ENCODE data around the gene LCN6.

Gene LCN6

DNA sequence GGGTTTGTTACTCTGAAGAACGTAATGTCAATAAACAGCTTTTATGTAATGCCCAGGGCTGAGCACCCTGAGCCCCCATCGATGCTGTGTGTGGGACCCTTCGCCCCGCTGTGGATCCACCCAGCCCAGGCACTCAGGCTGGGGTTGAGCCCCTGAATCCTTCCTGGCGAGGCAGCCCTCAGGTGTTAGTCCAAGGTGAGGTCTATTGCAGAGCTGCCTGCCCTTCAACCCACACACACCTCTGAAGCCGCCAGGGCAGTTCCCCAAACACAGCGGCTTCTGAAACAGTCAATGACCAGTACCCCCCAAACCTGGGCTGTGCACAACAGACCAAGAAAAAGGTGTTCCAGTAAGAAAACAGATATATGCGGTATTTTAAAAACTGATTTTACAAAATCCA lies 24.3 kb downstream of the LCN6 start:
- TF ChIP-seq, protein P1, sequence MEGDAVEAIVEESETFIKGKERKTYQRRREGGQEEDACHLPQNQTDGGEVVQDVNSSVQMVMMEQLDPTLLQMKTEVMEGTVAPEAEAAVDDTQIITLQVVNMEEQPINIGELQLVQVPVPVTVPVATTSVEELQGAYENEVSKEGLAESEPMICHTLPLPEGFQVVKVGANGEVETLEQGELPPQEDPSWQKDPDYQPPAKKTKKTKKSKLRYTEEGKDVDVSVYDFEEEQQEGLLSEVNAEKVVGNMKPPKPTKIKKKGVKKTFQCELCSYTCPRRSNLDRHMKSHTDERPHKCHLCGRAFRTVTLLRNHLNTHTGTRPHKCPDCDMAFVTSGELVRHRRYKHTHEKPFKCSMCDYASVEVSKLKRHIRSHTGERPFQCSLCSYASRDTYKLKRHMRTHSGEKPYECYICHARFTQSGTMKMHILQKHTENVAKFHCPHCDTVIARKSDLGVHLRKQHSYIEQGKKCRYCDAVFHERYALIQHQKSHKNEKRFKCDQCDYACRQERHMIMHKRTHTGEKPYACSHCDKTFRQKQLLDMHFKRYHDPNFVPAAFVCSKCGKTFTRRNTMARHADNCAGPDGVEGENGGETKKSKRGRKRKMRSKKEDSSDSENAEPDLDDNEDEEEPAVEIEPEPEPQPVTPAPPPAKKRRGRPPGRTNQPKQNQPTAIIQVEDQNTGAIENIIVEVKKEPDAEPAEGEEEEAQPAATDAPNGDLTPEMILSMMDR (IDR thresholded peaks at IDR 0.05; ENCODE audit: low read depth, low read length, poor library complexity, severe bottlenecking) = no peak
- no peak for TF ChIP-seq EZH2phosphoT487 (IDR thresholded peaks at IDR 0.05; ENCODE audit: borderline replicate concordance, low read length)
- peaks cover 33% of the 10 kb centered on the region for H3K4me1 ChIP-seq (ENCODE audit: control insufficient read depth, low read length)
- H3K4me2 ChIP-seq (ENCODE audit: low read length) = no peak overlapping the region
- H3K36me3 ChIP-seq (ENCODE audit: control insufficient read depth, low read length) = peaks cover 63% of the 10 kb centered on the region
- H3K9me2 ChIP-seq (replicated peaks; ENCODE audit: control insufficient read depth, low read length) = no peaks in the 10 kb centered on the region
- no peaks in the 10 kb centered on the region for H3K9me3 ChIP-seq (ENCODE audit: control insufficient read depth, insufficient read depth, low read length)
- peaks cover 39% of the 10 kb centered on the region for H3K79me2 ChIP-seq (ENCODE audit: control insufficient read depth, low read length)
- no peak overlapping the region for H3K4me3 ChIP-seq (ENCODE audit: low read length)
- peaks cover 24% of the 10 kb centered on the region for H4K20me1 ChIP-seq (ENCODE audit: control insufficient read depth, insufficient read depth, low read depth, low read length)
- no peaks in the 10 kb centered on the region for H3K27me3 ChIP-seq (ENCODE audit: control insufficient read depth, low read length)
- H3F3A ChIP-seq (ENCODE audit: control insufficient read depth, insufficient read depth) = peaks cover 54% of the 10 kb centered on the region
- no peak overlapping the region for H3K27ac ChIP-seq (ENCODE audit: low read depth, low read length)

DNA sequence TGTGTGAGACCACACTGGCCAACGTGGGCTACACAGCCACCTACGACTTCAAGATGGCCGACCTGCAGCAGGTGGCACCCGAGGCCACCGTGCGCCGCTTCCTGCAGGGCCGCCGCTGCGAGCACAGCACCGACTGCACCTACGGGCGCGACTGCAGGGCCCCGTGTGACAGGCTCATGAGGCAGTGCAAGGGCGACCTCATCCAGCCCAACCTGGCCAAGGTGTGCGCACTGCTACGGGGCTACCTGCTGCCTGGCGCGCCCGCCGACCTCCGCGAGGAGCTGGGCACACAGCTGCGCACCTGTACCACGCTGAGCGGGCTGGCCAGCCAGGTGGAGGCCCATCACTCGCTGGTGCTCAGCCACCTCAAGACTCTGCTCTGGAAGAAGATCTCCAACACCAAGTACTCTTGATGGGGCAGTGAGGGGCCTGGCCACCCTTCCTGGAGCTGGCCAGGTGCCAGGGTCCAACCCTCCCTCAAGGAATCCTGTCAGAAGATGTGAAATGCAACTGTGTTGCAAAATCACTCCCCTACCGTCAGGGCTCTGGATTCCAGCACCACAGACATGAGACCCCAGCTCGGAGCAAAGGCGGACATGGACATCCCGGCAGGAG lies 24.9 kb downstream of the LCN6 start:
- Histone ChIP-seq H3K79me2 (ENCODE audit: control insufficient read depth, low read length) (peaks cover 34% of the 10 kb centered on the region), H3K4me1 (ENCODE audit: control insufficient read depth, low read length) (peaks cover 37% of the 10 kb centered on the region), H3K27me3 (ENCODE audit: control insufficient read depth, low read length) (no peaks in the 10 kb centered on the region), H4K20me1 (ENCODE audit: control insufficient read depth, insufficient read depth, low read depth, low read length) (peaks cover 24% of the 10 kb centered on the region), H3F3A (ENCODE audit: control insufficient read depth, insufficient read depth) (peaks cover 54% of the 10 kb centered on the region), H3K27ac (ENCODE audit: low read depth, low read length) (no peak overlapping the region), H3K36me3 (ENCODE audit: control insufficient read depth, low read length) (peaks cover 63% of the 10 kb centered on the region), H3K9me2 (replicated peaks; ENCODE audit: control insufficient read depth, low read length) (no peaks in the 10 kb centered on the region), H3K9me3 (ENCODE audit: control insufficient read depth, insufficient read depth, low read length) (no peaks in the 10 kb centered on the region), H3K4me2 (ENCODE audit: low read length) (no peak overlapping the region), H3K4me3 (ENCODE audit: low read length) (no peak overlapping the region)
- no peak for TF ChIP-seq EZH2phosphoT487 (IDR thresholded peaks at IDR 0.05; ENCODE audit: borderline replicate concordance, low read length)
- TF ChIP-seq, protein P1 (IDR thresholded peaks at IDR 0.05; ENCODE audit: low read depth, low read length, poor library complexity, severe bottlenecking) = no peak

DNA sequence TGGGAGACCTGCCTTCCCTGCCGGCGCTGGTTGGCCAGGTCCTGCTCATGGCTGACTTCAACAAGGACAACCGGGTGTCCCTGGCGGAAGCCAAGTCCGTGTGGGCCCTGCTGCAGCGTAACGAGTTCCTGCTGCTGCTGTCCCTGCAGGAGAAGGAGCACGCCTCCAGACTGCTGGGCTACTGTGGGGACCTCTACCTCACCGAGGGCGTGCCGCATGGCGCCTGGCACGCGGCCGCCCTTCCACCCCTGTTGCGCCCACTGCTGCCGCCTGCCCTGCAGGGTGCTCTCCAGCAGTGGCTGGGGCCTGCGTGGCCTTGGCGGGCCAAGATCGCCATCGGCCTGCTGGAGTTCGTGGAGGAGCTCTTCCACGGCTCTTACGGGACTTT lies 25.4 kb downstream of the LCN6 start:
- Histone ChIP-seq H3K4me1 (ENCODE audit: control insufficient read depth, low read length) (peaks cover 38% of the 10 kb centered on the region), H3K36me3 (ENCODE audit: control insufficient read depth, low read length) (peaks cover 63% of the 10 kb centered on the region), H3K9me3 (ENCODE audit: control insufficient read depth, insufficient read depth, low read length) (no peaks in the 10 kb centered on the region), H3K27ac (ENCODE audit: low read depth, low read length) (no peak overlapping the region), H4K20me1 (ENCODE audit: control insufficient read depth, insufficient read depth, low read depth, low read length) (peaks cover 24% of the 10 kb centered on the region), H3K79me2 (ENCODE audit: control insufficient read depth, low read length) (peaks cover 30% of the 10 kb centered on the region), H3K4me3 (ENCODE audit: low read length) (no peak overlapping the region), H3K4me2 (ENCODE audit: low read length) (no peak overlapping the region), H3K27me3 (ENCODE audit: control insufficient read depth, low read length) (no peaks in the 10 kb centered on the region), H3F3A (ENCODE audit: control insufficient read depth, insufficient read depth) (peaks cover 54% of the 10 kb centered on the region), H3K9me2 (replicated peaks; ENCODE audit: control insufficient read depth, low read length) (no peaks in the 10 kb centered on the region)
- TF ChIP-seq, protein P1 (IDR thresholded peaks at IDR 0.05; ENCODE audit: low read depth, low read length, poor library complexity, severe bottlenecking) = no peak
- TF ChIP-seq EZH2phosphoT487 (IDR thresholded peaks at IDR 0.05; ENCODE audit: borderline replicate concordance, low read length) = no peak
